ENCODE measurements around the gene SLC38A9. TPM values are rescaled to one million over a fixed set of nuclear protein-coding genes. Genes with fewer than 3 reads are reported as not detected.

The SLC38A9 gene
- total RNA-seq, 1 experiment from 2014 or later: 12.9 TPM

DNA sequence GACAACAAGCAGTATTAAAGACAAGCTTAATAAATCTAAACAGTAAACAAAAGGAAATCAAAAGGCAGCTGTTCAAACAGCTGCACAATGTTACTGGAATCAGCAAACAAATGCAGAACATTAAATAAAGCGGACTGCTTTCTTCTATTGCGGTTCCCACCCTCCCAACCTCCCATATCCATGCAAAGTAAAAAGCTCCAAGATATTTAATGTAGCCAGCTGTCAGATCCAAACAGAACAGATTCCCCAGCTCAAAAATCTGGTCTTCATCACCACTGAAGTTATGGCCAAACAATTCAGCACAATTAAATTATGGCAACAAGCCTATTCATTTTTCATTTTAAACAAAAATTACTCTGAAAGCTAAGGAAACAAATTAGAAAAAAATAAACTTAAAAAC lies 75.9 kb downstream of the SLC38A9 start:
- no peaks in the 10 kb centered on the region for H3K27me3 ChIP-seq
- H3K4me3 ChIP-seq: no peak overlapping the region
- no peaks in the 10 kb centered on the region for H3K9me3 ChIP-seq
- DNase-seq: no peak
- H3K36me3 ChIP-seq: no peaks in the 10 kb centered on the region

DNA sequence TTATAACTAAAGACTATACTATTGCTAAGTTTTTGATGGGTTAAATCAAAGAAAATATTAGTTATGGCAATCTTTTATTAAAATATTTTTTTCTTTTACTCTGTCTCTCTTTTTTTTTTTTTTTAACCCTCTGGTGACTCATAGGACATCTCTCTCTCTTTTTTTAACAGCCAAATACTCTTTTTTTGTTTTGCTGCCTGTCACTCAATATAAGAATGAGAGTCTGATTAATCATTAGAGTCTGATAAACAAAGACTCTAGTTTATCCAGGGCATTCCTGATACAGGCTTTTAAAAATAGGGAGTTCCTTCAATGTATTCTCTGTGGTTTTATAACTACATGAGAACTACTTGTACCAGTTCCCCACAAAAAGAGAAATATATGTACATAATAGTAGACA lies 77.3 kb downstream of the SLC38A9 start:
- DNase-seq: no peak
- H3K27me3 ChIP-seq: no peaks in the 10 kb centered on the region
- H3K4me3 ChIP-seq: no peak overlapping the region
- H3K9me3 ChIP-seq: no peaks in the 10 kb centered on the region
- no peaks in the 10 kb centered on the region for H3K36me3 ChIP-seq

DNA sequence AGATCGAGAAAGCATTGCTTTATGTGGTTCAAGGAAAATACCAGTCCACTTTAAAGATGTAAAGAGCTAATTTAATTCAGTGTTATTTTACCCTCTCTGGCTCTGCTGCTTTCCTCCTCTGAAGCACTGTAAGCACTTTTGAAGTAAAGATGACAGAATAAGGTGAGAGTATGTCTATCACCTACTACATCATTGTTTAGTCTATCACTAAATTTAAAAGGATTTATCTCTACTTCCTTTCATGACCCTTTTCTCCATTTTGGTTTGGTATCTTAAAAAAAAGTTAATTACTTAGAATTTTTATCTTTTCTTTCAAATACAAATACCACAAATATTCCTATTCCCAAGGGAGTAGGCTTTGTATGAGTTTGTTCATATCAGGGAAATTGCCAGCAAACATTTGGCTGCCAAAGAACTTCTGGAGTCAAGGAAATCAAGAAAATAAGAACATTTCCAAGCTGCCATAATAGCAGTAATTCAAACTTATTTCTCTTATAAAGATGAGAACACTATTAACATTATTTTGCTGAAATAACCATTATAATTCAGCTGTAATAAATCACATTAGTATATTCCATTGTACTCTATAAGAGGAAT lies 77.8 kb downstream of the SLC38A9 start:
- Histone ChIP-seq H3K9me3 (no peaks in the 10 kb centered on the region), H3K4me3 (no peak overlapping the region), H3K27me3 (no peaks in the 10 kb centered on the region), H3K36me3 (no peaks in the 10 kb centered on the region)
- peak; percentile 16 for DNase-seq

DNA sequence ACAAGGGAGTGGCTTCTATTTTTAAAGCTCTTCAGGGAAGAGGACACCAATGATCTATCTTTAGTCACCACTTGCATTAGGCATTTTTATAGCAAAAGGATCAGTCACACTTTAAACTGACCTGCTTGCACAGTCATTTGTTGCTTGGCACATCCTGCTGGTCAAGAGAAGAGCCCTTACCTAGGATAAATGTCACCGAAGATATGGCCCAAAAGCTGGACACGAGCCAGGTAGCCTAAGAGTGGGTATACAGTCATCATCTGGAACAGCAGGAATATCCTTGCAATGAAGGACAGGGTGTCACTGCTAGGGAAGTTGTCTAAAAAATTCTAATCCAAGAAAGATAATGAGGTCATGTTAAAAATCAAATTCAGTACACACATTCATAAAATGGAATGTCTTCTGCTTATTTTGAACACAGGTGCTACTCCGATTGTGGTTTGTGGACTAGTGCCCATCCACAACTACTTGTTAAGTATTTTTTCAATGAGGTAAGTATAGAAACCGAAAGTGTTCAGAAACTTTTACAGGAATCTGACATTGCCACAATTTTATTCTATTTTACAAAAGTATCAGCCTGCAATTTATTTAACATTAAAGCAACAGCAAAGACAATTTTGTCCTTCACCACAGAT lies 78.4 kb downstream of the SLC38A9 start:
- H3K27me3 ChIP-seq: no peaks in the 10 kb centered on the region
- DNase-seq: peak; percentile 39
- H3K36me3 ChIP-seq: no peaks in the 10 kb centered on the region
- no peak overlapping the region for H3K4me3 ChIP-seq
- H3K9me3 ChIP-seq: no peaks in the 10 kb centered on the region

DNA sequence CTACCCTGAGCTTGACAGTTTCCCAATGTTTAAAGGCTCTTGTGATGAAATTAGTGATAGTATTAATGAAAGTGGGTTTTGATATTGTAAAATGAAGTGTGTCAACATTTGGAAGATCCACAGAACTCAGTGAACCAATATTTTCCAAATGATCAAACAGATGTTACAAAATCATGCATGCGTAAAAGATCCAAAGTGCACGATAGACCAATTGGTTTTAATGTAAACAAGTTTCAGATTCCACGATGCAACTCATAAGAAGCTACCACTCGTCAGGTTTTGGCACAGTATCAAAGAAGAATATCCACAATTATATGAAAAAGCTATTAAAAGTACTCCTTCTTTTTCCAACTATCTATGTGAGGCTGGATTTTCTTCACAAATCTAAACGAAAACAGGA lies 82.3 kb downstream of the SLC38A9 start:
- Histone ChIP-seq H3K27me3 (no peaks in the 10 kb centered on the region), H3K36me3 (no peaks in the 10 kb centered on the region), H3K9me3 (no peaks in the 10 kb centered on the region), H3K4me3 (no peak overlapping the region)
- no peak for DNase-seq

DNA sequence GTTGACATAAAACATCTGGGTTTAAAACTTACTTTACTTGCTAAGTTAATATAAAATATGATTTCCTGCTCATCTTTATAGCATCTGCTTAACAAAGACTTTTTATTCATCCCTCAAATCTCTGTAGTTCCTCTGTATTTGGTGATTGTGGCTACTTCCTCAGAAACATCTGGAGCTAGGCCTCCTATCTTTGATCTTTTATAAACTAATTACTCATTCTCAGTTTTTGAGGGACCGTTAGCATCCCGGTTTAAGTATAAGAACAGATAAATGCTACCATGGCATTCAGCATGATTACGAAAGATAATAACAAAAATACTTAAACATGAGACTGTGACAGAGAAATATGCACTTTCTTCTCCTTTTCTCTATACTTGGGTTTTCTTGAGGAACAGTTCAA lies 85.3 kb downstream of the SLC38A9 start:
- H3K4me3 ChIP-seq: no peak overlapping the region
- no peak for DNase-seq
- no peaks in the 10 kb centered on the region for H3K9me3 ChIP-seq
- no peaks in the 10 kb centered on the region for H3K27me3 ChIP-seq
- H3K36me3 ChIP-seq: no peaks in the 10 kb centered on the region

DNA sequence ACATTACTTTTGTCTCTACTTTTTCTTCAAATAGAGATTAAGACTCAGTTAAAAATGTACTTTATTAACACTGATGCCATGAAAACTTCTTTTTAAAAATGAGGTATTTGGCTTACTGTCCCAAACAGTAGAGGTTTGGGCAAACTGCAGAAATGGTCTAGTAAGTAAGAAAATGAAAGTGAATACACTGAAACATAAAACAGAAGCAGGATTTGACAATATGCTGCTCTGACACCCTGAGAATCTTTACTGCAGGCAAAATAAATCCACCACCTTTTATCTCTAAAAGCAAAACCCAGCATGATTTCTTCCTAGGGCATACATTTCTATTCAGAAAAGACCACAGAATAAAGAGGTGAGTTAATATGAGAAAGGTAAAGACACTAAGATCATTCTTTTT lies 86.2 kb downstream of the SLC38A9 start:
- Histone ChIP-seq H3K36me3 (no peaks in the 10 kb centered on the region), H3K9me3 (no peaks in the 10 kb centered on the region), H3K27me3 (no peaks in the 10 kb centered on the region), H3K4me3 (no peak overlapping the region)
- DNase-seq: no peak

DNA sequence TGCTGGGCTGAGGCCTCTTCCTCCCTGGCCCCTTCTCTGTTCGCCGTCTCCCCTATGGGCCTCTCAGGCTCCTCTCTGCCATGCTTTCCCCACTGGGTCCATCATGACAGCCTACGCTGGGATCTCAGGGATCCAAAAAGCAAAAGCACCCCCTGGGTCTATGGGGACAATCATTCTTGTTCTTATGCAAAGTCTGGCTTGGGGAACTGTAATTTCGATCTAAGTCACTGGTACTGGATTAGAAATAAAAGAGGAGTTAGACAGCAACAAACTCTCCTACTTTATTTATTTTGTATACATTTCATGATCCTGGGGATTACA lies 86.6 kb downstream of the SLC38A9 start:
- Histone ChIP-seq H3K36me3 (no peaks in the 10 kb centered on the region), H3K27me3 (no peaks in the 10 kb centered on the region), H3K4me3 (no peak overlapping the region), H3K9me3 (no peaks in the 10 kb centered on the region)
- DNase-seq: no peak

DNA sequence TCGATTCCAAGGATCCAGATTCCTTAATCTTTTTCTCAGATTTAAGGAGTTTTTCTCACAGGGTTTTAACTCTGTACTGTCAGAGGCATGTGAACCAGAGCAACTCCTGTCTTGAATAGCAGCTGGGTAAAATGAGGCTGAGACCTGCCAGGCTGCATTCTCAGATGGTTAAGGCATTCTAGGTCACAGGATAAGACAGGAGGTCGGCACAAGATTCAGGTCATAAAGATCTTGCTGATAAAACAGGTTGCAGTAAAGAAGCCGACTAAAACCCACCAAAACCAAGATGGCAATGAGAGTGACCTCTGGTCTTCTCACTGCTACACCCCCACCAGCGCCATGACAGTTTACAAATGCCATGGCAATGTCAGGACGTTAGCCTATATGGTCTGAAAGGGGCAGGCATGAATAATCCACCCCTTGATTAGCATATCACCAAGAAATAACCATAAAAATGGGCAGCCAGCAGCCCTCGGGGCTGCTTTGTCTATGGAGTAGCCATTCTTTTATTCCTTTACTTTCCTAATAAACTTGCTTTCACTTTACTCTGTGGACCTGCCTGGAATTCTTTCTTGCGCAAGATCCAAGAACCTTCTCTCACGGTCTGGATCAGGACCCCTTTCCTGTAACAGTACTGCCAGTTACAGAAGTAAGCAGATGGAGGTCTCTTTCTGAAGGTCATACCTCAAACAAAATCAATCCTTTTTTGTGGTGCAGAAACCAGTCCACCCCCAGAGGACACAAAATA lies 87.1 kb downstream of the SLC38A9 start:
- DNase-seq: no peak
- Histone ChIP-seq H3K36me3 (no peaks in the 10 kb centered on the region), H3K27me3 (no peaks in the 10 kb centered on the region), H3K9me3 (no peaks in the 10 kb centered on the region), H3K4me3 (no peak overlapping the region)

DNA sequence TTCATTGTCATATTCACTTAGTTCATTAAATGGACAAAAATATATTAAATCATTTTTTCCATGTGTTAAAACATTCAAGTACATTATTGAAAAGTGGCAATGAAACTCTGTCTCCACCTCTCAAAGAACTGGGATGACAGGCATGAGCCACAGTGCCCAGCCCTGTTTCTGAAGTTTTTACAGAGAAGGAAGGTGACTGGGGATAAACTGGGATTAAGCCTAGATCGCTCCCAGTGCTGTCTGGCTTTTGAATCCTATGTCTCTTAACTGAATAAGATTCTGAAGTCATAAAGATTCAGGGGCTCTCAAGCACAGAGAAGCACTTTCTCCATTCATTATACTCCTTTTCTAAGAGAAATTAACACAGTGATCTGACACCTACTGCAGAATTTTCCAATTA lies 88.3 kb downstream of the SLC38A9 start:
- Histone ChIP-seq H3K9me3 (no peaks in the 10 kb centered on the region), H3K36me3 (no peaks in the 10 kb centered on the region), H3K4me3 (no peak overlapping the region), H3K27me3 (no peaks in the 10 kb centered on the region)
- no peak for DNase-seq

DNA sequence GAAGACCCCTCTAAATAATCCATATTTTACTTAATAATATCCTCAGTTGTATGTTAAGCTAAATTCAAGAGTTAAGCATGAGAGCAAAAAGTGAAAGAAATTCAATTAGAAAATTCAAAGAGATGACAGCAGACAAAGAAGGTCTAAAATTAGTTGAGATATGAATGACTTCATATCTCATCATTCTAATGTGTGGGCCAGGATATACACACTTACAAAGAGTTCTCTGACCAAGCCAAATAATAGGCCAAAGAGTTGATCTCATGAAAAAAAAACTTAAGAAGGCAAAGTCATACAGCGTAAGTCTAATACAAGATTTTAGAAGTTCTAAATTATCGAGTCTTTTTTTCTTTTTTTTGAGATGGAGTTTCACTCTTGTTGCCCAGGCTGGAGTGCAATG lies 89.7 kb downstream of the SLC38A9 start:
- DNase-seq: no peak
- no peaks in the 10 kb centered on the region for H3K9me3 ChIP-seq
- no peaks in the 10 kb centered on the region for H3K36me3 ChIP-seq
- H3K27me3 ChIP-seq: no peaks in the 10 kb centered on the region
- no peak overlapping the region for H3K4me3 ChIP-seq

DNA sequence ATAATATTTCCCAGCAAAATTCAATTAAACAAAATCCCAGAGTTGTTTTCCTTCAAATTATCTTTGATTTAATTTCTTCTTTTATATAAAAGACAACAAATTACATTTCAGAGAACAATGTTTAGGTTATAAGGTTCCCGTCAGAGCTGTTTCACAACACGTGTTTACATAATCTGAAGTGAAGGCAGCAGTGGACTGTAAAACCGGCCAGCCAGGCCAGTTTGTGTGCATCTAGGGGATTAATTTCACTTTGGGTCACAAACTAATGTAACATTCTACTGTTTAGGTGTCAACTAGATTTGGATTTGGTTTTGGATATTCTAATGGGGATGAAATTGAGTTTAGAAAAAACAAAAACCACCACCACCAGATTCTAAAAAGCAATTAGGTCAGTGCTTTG lies 90.9 kb downstream of the SLC38A9 start:
- no peak for DNase-seq
- Histone ChIP-seq H3K9me3 (no peaks in the 10 kb centered on the region), H3K36me3 (no peaks in the 10 kb centered on the region), H3K4me3 (no peak overlapping the region), H3K27me3 (no peaks in the 10 kb centered on the region)

DNA sequence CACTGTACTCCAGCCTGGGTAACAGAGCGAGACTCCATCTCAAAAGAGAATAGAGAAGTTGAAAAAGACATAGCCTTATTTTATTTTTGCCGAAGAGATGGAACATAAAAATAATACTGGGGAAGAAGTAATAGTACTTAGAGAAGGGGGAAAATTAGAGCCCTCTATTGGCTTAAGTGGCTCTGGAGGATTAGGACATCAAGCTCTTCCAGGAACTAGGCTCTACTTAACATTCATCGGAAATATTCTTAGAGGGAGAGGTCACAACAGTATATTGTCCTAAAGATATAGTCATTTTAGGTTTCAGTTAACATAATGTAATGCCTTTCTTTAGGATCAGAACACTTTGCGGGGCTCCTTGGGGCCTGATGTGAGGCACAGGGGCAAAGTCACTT lies 91.4 kb downstream of the SLC38A9 start:
- H3K27me3 ChIP-seq: no peaks in the 10 kb centered on the region
- no peak overlapping the region for H3K4me3 ChIP-seq
- no peaks in the 10 kb centered on the region for H3K36me3 ChIP-seq
- H3K9me3 ChIP-seq: no peaks in the 10 kb centered on the region
- DNase-seq: no peak

DNA sequence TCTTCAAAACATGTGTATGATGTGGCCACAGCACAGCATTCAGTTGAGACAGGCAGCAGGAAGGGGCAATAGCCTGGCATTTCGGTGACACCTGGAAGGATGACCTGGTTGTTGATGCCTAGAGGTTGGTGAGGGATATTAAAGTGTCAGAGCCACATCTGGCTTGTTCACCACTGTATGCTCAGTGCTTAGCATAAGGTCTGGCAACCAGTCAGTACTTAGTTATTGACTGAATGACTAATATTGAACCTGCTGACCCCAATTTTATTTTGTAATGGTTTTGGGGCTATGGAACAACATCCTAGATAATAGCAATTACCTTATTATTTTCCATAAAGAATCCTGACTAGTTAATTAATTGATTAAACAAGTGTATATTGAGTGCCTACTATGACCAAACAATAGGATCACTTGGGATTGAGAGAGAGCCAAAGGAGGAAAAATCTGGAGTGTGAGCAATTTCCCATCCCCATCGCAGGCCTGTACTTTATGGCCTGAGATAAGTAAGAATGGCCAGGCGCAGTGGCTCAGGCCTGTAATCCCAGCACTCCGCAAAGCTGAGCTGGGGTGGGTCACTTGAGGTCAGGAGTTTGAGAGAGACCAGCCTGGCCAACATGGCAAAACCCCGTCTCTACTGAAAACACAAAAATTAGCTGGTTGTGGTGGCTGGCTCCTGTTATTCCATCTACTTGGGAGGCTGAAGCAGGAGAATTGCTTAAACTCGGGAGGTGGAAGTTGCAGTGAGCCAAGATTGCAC lies 91.9 kb downstream of the SLC38A9 start:
- Histone ChIP-seq H3K27me3 (no peaks in the 10 kb centered on the region), H3K36me3 (no peaks in the 10 kb centered on the region), H3K9me3 (no peaks in the 10 kb centered on the region), H3K4me3 (no peak overlapping the region)
- DNase-seq: no peak

DNA sequence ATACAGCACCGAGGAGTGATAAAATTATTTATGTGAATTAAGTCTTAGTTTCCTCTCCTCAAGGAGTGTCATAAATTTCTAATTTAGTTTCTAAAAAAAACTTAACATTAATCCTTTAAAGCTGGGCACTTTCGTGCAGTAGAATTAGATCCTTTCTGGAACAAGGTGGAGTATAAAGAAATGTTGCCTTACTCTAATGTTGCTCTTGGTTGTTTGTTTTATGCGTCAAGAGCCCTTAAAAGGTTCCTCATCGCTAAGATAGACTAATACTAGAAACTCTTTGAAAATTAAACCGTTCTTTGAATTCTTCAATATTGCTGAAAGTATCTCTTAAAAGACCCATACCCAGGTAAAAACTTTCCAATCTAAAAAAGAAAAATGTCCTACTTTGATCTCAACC lies 93.8 kb downstream of the SLC38A9 start:
- no peak for DNase-seq
- no peaks in the 10 kb centered on the region for H3K9me3 ChIP-seq
- H3K36me3 ChIP-seq: no peaks in the 10 kb centered on the region
- H3K27me3 ChIP-seq: no peaks in the 10 kb centered on the region
- H3K4me3 ChIP-seq: no peak overlapping the region

DNA sequence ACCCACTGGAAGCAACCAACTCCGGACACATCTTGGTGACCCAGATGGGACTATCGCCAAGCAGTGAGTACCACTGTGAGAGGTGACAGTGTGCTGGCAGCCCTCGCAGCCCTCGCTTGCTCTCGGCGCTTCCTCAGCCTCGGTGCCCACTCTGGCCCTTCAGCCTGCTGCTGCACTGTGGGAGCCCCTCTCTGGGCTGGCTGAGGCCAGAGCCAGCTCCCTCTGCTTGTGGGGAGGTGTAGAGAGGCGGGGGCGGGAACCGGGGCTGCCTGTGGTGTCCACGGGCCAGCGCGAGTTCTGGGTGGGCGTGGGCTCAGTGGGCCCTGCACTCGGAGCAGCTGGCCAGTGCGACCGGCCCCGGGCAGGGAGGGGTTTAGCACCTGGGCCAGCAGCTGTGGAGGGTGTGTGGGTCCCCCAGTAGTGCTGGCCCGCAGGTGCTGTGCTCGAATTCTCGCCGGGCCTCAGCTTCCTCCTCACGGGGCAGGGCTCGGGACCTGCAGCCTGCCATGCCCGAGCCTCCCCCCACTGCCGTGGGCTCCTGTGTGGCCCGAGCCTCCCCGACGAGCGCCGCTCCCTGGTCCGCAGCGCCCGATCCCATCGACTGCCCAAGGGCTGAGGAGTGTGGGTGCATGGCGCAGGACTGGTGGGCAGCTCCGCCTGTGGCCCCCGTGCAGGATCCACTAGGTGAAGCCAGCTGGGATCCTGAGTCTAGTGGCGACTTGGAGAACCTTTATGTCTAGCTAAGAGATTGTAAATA lies 98.8 kb downstream of the SLC38A9 start:
- no peaks in the 10 kb centered on the region for H3K36me3 ChIP-seq
- no peaks in the 10 kb centered on the region for H3K27me3 ChIP-seq
- H3K4me3 ChIP-seq: no peak overlapping the region
- DNase-seq: no peak
- no peaks in the 10 kb centered on the region for H3K9me3 ChIP-seq

DNA sequence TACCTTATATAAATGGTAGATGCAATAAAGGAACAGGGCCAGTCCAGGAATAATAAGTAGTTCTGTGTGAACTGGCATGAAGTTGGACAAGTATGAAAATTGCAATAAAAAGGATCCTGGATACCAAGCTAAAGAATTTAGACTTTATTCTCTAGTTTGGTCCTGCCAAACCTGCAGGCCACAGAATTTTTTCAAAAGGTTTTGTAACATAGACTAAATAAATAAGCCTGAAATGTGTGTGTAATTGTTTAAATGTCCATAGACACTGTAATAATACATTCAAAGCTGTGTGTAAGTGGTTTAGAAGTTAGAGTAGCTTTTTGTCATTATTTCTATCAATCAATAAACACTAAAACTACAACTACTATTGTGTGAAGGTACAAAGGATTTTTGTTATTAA lies 101.6 kb downstream of the SLC38A9 start:
- H3K36me3 ChIP-seq: no peaks in the 10 kb centered on the region
- H3K4me3 ChIP-seq: no peak overlapping the region
- no peaks in the 10 kb centered on the region for H3K27me3 ChIP-seq
- H3K9me3 ChIP-seq: no peaks in the 10 kb centered on the region
- DNase-seq: no peak

Data from MG63 (cell line).